Mucosa of rectum (tissue), 2 donors: ENCODE measurements around the gene EFNA3.

Source experiments
- H3K27ac ChIP-seq, 2 donors: one replicate each; pipeline ENCODE4 v1.7.0; 2013; ENCODE audit warnings: inconsistent platforms in 2 of 2, low read depth in 2 of 2, low read length in 2 of 2
- H3K27me3 ChIP-seq, 2 donors: one replicate each; pipeline ENCODE4 v1.7.0; 2013; ENCODE audit warnings: low read length in 2 of 2; ENCODE audit not compliant: control insufficient read depth in 2 of 2, insufficient read depth in 2 of 2
- H3K36me3 ChIP-seq, 2 donors: one replicate each; pipeline ENCODE4 v1.7.0; 2013; ENCODE audit warnings: low read length in 2 of 2; ENCODE audit not compliant: control insufficient read depth in 2 of 2, insufficient read depth in 2 of 2
- H3K4me1 ChIP-seq, 2 donors: one replicate each; pipeline ENCODE4 v1.7.0; 2013; ENCODE audit warnings: low read length in 2 of 2, mild to moderate bottlenecking in 1 of 2; ENCODE audit not compliant: control insufficient read depth in 2 of 2, insufficient read depth in 2 of 2
- H3K4me3 ChIP-seq, 2 donors: one replicate each; pipeline ENCODE4 v1.7.0; 2013; ENCODE audit warnings: low read length in 2 of 2
- H3K9ac ChIP-seq, 2 donors: one replicate each; pipeline ENCODE4 v1.7.0; 2013; ENCODE audit warnings: low read length in 2 of 2, low read depth in 1 of 2, mild to moderate bottlenecking in 1 of 2
- H3K9me3 ChIP-seq, 2 donors: one replicate each; pipeline ENCODE4 v1.7.0; 2013; ENCODE audit warnings: low read length in 2 of 2; ENCODE audit not compliant: control insufficient read depth in 2 of 2
- donor health status: healthy.
- donor health status: Normal muscosa, but diverticular disease.

The EFNA3 gene

GRCh38 chr1:155124503-155125463 is 46.1 kb downstream of the EFNA3 start:
- peak overlapping the region; percentile 56 to 99 for H3K9ac ChIP-seq
- H3K4me1 ChIP-seq = peaks cover 52 to 64% of the 10 kb centered on the region in 2 donors
- H3K4me3 ChIP-seq = no peak overlapping the region
- H3K27ac ChIP-seq = peak overlapping the region; percentile 83 to 97
- no peaks in the 10 kb centered on the region for H3K9me3 ChIP-seq
- no peaks in the 10 kb centered on the region for H3K36me3 ChIP-seq
- H3K27me3 ChIP-seq = peaks cover 3 to 6% of the 10 kb centered on the region in 2 donors

GRCh38 chr1:155125511-155125945 is 46.9 kb downstream of the EFNA3 start:
- no peaks in the 10 kb centered on the region for H3K36me3 ChIP-seq
- peak overlapping the region; percentile 83 to 97 for H3K27ac ChIP-seq
- H3K4me3 ChIP-seq = no peak overlapping the region
- H3K9ac ChIP-seq = peak overlapping the region; percentile 38 to 99
- peaks cover 3 to 6% of the 10 kb centered on the region in 2 donors for H3K27me3 ChIP-seq
- no peaks in the 10 kb centered on the region for H3K9me3 ChIP-seq
- peaks cover 50 to 64% of the 10 kb centered on the region in 2 donors for H3K4me1 ChIP-seq

GRCh38 chr1:155125946-155126555 is 47.4 kb downstream of the EFNA3 start:
- Histone ChIP-seq H3K27me3 (peaks cover 3 to 6% of the 10 kb centered on the region in 2 donors), H3K9ac (peak overlapping the region; percentile 72 to 99), H3K36me3 (peaks cover 0 to 3% of the 10 kb centered on the region in 2 donors)

GRCh38 chr1:155126556-155127104 is 48.0 kb downstream of the EFNA3 start:
- Histone ChIP-seq H3K36me3 (peaks cover 5 to 9% of the 10 kb centered on the region in 2 donors), H3K9me3 (no peaks in the 10 kb centered on the region), H3K4me3 (peak overlapping the region; percentile 75 to 83), H3K27me3 (peaks cover 3 to 6% of the 10 kb centered on the region in 2 donors), H3K27ac (peak overlapping the region; percentile 83 to 97), H3K9ac (peak overlapping the region; percentile 72 to 99), H3K4me1 (peaks cover 50 to 71% of the 10 kb centered on the region in 2 donors)

More at GRCh38 chr1:155125946-155126555, 47.4 kb downstream of the EFNA3 start:
- Histone ChIP-seq H3K4me1 (peaks cover 50 to 65% of the 10 kb centered on the region in 2 donors), H3K4me3 (peak overlapping the region; percentile 75 to 83), H3K27ac (peak overlapping the region; percentile 83 to 97), H3K9me3 (no peaks in the 10 kb centered on the region)

GRCh38 chr1:155127105-155127966 is 48.7 kb downstream of the EFNA3 start, which contains the start of gene EFNA1:
TSS of gene EFNA1 (plus strand) at chr1:155127876. CDS start at chr1:155127978, 102 bp downstream.
- Histone ChIP-seq H3K36me3 (peaks cover 8 to 13% of the 10 kb centered on the region in 2 donors), H3K4me1 (peaks cover 50 to 74% of the 10 kb centered on the region in 2 donors), H3K27me3 (peaks cover 3 to 6% of the 10 kb centered on the region in 2 donors), H3K27ac (peak within 1 kb of the TSS; percentile 83 to 97), H3K9ac (peak within 1 kb of the TSS; percentile 97 to 99), H3K4me3 (peak within 1 kb of the TSS; percentile 84 to 99), H3K9me3 (no peaks in the 10 kb centered on the region)

- H3K9me3 ChIP-seq = no peaks in the 10 kb centered on the region
- H3K27ac ChIP-seq = peak overlapping the region; percentile 83 to 97
- H3K27me3 ChIP-seq = peaks cover 3 to 6% of the 10 kb centered on the region in 2 donors
- H3K36me3 ChIP-seq = peaks cover 11 to 14% of the 10 kb centered on the region in 2 donors
- H3K4me3 ChIP-seq = peak overlapping the region; percentile 84 to 99
- peak overlapping the region; percentile 97 to 99 for H3K9ac ChIP-seq
- H3K4me1 ChIP-seq = peaks cover 51 to 75% of the 10 kb centered on the region in 2 donors
Measured at GRCh38 chr1:155127967-155128754, 49.5 kb downstream of the EFNA3 start.

- Histone ChIP-seq H3K4me3 (peak overlapping the region; percentile 84 to 99), H3K27me3 (peaks cover 3 to 6% of the 10 kb centered on the region in 2 donors), H3K9me3 (no peaks in the 10 kb centered on the region), H3K36me3 (peaks cover 18 to 21% of the 10 kb centered on the region in 2 donors), H3K27ac (peak overlapping the region; percentile 83 to 97), H3K9ac (peak overlapping the region; percentile 97 to 99), H3K4me1 (peaks cover 58 to 79% of the 10 kb centered on the region in 2 donors)
Measured at GRCh38 chr1:155128755-155129473, 50.3 kb downstream of the EFNA3 start.

- H3K27me3 ChIP-seq = peaks cover 3 to 6% of the 10 kb centered on the region in 2 donors
- peak overlapping the region; percentile 83 to 97 for H3K27ac ChIP-seq
- H3K9me3 ChIP-seq = no peaks in the 10 kb centered on the region
- peak overlapping the region; percentile 84 to 99 for H3K4me3 ChIP-seq
- peaks cover 56 to 80% of the 10 kb centered on the region in 2 donors for H3K4me1 ChIP-seq
- H3K36me3 ChIP-seq = peaks cover 25% of the 10 kb centered on the region in 2 donors
- H3K9ac ChIP-seq = peak overlapping the region; percentile 80 to 99
Measured at GRCh38 chr1:155130272-155131006, 51.8 kb downstream of the EFNA3 start.
